NCI-H2171 (cell line): ENCODE measurements around the gene TMED4.
"Not testable (repeated sequence)": the region's sequence is repeated elsewhere in the genome, so short reads cannot be mapped to it uniquely, and the experiment has no call there.

Source experiments
- DNase-seq: peaks from one replicate; lab custom pipeline; 2025; lab: John Stamatoyannopoulos, UW

TMED4 gene

DNA sequence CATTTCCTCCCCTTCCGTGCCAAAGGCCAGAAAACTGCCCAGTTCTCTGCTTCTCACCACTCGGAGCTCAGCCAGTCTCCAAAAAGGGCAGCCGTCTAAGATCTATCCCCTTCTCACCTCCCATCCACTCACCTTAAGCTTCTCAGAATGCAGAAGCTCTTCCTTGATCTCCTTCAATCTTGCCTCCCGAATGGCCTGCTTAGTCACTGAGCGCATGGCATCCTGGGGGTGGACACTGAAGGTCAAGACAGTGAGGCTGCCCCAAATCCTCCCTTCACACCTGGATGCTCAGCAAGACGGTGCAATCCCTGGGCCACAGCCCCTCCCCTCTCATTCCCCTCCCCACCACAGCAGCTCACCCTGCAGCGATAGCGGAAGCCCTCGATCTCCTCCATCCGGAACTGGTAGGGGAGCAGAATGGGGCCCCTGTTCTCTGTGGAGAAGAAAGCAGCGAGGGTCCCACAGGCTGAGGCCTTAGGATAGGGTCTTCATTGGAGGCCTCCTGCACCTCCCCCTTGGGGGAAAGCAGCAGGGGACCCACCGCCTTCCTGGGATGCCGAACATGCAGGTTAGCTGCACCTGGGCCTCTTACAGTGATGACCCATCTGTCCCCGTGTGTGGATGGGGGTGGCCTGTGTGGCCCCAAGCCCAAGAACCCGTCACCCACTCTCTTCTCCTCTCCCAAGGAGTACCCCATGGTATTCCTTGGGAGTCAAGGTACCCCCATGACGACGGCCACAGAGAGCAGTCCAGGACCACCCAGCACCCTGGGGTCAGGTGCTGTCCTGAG lies 13.1 kb downstream of the TMED4 start:
- no peak for DNase-seq

DNA sequence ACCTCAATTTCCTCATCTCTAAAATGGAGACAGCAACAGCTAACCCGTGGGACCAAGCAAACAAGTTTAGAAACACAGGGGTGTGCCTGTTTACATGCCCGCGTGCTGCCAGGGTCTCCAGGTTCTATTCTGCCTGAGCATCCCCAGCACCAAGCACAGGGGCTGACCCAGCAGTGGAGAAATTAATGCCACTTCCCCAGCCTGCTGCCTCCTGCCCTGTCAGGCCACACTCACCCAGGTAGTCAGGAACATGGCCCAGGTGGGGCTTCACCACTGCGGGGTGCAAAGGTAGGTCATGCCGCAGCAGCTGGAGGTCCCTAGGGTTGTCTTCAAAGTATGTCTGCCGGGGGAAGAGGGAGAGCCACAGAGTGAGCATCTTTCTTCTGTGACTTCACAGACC lies 14.1 kb downstream of the TMED4 start:
- no peak for DNase-seq

DNA sequence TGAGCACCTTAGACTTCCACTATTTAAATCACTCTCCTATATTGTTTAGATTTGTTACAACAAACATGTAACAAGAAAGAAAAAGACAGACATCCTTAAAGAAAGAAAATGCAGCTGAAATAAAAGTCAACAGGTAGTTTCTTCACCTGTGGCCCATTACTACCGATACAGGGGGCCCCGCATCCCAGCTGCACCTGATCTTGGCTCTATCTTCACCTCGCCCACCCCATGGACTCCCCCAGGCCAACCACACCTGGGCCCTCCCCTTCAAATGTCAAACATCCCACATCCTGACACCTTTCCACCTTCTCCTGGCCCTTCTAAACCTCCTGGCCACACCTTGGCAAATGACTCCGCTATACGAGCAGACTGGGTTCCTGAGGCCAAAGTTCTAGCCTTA lies 15.4 kb downstream of the TMED4 start:
- DNase-seq, result no peak

DNA sequence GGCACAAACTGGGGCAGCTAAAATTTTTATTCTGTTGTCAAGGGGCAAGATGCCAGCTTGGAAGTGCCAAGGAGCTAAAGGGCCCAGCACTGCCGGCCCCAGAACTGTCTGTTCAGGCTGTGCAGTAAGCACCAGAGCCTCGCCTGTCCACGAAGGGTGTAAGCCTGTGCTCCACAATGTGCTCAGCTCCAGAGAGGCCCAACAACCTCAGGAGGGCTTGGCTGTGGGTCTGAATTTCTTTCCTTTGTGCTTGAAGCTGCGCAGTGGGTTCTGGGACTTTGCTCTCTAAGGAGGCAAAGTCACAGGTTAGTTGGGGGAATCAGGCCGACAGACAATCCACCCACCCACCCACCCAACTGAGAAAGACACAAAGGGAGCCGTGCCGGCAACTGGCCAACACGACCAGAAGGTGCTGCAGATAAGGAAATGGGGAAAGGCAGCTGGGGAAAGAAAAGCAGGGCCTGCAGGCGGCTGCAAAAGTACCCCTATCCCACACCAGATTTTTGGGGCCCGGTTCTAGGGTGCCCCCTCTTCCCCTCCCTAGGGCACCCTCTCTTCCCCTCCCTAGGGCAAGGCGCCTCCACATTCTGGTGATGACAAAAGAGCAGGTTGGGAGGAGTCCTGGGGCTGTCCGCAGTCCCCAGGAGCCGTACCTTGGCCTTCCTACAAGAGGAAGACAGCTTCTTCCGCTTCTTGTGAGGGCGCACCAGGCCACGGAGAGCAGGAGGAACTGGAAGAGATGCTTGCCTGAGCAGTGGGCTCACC lies 16.1 kb downstream of the TMED4 start:
- no peak for DNase-seq

DNA sequence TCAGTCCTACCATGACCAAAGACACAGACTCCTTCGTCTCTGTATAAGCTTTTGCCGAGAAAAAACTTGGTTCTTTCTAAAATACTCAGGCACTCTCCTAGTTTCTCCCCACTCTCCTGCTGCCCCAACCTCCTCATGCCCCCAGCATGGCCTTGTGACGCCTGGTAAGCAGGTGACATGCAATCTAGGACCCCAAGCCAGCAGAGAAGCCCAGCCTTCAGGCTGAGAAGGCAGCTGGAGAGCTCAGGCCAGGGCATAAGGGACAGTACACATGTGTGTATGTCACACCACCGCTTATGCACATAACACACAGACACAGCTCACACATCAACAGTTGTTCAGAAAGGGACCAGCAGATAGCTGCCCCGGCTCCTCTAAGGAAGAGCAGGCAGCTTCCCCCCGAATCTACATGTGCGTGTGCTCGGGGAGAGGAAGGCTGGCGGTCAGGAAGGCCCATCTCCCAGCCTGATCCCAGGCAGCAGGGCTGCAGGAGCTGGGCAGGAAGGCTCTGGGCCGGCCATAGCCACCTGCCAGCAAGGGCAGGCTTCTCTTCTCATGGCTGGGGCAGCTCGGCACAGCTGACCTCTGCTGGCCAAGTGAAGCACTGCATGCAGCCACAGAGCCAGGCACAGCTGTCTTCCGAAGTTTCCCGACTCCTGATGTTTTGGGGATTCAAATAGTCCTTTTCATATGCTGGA lies 16.8 kb downstream of the TMED4 start:
- peak; percentile 12 for DNase-seq

DNA sequence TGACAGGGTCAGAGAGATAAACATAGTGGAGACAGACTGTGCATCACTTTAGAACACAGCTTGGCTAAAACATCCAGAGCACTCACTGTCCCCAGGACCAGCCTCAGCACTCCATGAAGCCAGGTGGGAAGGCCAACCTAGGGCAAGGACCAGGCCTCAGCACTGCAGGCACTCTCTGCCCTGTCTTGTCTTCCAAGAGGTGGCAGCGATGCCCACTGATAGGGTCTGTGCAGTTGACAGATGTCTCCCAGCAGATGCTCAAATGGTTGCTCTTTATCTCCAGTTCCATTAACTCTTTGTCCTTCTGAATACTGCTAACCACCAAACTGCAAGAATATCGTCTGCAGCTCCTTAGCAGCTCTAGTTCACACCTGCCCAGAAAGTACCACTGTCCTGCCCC lies 17.4 kb downstream of the TMED4 start:
- DNase-seq, result no peak

DNA sequence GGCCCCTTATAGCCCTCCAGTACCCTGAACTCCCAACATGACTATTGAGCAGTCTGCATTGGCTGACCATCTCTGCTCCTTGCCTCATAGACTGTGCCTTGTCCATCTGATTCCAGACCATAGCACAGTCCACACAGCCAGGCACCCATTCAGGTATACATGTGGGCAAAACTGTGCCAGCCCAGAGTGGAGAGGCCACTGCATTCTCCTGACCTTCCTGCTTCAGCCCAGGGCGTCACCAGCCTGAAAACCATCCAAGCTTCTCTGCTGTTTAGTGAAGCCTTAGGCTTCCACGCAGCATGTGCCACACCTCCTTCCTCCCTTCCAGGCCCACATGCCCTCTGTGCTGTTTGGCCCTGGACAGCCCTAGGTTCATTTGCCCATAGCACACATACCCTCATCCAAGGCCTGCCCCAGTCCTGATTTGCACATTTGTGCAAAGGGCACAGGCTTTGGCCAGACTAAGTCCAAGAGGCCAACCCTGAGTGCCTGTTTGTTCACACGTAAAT lies 18.8 kb downstream of the TMED4 start:
- no peak for DNase-seq

DNA sequence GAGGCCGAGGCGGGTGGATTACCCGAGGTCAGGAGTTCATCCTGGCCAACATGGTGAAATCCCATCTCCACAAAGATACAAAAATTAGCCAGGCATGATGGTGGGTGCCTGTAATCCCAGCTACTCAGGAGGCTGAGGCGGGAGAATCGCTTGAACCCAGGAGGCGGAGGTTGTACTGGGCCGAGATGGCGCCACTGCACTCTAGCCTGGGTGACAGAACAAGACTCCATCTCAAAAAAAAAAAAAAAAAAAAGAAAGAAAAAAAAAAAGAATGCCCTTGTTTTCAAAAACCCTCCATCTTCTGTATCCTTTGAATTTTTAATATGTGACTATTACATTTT lies 19.4 kb downstream of the TMED4 start:
- not testable (repeated sequence) for DNase-seq

DNA sequence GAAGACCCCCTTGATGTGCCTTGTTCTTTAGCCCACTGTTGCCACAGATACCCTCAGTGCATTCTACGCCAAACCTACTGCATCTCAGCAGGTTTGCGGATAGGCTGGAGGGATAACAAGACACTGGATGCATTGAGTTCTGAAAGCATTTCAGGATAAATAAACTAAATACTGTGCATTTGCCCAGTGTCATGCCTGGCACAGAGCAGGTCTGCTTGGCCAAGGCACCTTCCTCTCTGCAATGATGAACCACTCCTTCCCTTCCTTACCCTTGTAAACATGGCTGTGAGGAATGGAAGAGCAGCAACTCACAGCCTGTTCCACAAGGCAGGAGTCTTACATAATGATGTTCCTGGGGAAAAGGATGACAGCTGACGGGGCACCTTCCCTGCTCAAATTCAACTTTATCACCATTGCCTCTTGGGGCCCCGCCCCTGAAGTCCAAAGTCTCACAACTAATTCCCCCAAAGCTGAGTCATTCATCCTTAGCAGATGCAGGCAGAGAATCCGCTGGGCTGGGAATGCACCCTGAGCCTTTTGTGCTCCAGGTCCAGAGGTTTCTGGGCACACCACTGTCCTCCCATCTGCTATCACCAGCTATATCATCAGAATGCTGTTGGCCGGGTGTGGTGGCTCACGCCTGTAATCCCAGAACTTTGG lies 19.9 kb downstream of the TMED4 start:
- DNase-seq, result no peak

DNA sequence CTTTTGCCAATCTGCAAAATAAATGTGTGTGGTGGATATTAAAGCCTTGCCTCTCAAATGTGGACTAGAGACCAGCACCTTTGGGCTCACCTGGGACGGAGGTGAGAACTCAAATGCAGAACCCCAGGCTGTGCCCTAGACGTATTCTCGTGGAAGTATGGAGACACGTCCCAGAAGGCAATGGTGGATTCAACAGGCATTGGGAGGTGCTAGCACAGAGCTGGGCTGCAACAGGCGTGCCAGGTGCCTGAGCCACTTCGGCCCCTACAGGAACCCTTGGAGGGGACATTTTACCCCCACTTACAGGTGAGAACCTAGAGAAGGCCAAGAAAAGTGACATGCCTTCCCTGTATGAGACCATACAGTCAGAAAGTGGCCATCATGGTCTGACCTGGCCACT lies 20.6 kb downstream of the TMED4 start:
- no peak for DNase-seq

DNA sequence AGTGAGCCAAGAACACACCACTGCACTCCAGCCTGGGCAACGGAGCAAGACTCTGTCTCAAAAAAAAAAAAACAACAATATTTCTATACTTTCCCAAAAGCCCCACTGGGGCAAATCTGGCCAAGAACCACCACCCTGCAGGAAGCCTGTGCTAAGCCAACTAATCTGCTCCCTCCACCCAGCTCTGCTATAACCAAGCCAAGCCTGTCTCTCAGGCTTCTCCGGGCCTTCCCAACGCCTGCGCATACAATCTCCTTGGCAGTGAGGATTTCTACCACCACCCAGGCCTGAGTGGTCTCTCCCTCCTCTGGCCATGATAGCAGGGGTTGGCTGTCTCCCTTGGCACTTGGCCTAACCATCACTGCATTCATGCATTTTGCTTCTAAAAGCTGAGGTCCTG lies 22.5 kb downstream of the TMED4 start:
- no peak for DNase-seq

DNA sequence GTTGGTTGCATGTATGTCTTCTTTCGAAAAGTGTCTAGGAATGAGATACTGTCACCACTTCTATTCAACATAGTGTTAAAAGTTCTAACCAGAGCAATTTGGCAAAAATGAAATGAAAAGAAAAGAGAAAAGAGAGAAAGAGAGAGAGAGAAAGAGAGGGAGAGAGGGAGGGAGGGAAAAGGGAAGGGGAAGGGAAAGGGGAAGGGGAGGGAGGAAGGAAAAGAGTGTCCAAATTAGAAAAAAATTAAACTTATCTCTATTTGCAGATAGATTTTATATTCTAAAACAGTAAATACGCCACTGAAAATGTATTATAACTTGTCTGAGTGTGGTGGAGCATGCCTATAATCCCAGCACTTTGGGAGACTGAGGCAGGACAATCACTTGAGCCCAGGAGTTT lies 24.5 kb downstream of the TMED4 start:
- DNase-seq, result no peak

DNA sequence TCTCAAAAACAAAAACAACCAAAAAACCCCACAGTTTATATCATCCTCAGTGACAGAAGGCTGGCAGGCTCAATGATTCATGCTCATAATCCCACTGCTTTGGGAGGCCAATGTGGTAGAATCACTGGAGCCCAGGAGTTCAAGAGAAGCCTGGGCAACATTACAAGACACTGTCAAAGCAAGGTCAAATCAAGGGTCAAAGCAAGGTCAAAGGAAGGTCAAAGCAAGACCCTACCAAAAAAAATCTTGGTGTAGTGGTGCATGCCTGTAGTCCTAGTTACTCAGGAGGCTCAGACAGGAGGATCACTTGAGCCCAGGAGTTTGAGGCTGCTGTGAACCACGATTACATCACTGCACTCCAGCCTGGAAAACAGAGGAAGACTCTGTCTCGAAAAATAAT lies 26.7 kb downstream of the TMED4 start:
- DNase-seq, result no peak

DNA sequence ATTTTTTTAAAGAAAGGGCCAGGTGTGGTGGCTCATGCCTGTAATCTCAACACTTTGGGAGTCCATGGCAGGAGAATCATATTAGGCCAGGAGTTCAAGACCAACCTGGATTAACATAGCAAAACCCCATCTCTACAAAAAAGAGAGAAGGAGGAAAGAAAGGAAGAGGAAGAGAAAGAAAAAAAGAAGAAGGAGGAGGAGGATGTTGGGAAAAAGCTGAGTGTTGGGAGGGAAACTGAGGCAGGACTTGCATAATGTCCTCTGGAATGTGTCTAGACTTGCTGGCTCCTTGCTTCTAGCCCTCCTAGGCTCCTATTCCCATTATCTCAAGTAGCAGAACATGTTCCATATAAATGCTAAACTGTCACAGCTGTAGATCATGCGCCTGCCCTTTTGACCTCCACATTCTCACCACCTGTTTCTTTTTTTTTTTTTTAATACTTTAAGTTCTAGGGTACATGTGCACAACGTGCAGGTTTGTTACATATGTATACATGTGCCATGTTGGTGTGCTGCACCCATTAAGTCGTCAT lies 29.5 kb downstream of the TMED4 start:
- not testable (repeated sequence) for DNase-seq

DNA sequence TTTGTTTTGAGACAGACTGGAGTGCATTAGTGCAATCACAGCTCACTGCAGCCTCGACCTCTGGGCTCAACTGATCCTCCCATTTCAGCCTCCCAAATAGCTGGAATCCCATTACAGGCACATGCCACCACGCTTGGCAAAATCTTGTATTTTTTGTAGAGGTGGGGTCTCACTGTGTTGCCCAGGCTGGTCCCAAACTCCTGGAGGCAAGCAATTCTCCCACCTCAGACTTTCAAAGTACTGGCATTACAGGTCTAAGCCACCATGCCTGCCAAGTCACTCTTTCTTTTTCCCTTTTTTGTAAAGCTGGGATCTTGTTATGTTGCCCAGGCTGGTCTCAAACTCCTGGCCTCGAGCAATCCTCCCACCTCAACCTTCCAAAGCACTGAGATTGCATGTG lies 32.6 kb downstream of the TMED4 start:
- no peak for DNase-seq

DNA sequence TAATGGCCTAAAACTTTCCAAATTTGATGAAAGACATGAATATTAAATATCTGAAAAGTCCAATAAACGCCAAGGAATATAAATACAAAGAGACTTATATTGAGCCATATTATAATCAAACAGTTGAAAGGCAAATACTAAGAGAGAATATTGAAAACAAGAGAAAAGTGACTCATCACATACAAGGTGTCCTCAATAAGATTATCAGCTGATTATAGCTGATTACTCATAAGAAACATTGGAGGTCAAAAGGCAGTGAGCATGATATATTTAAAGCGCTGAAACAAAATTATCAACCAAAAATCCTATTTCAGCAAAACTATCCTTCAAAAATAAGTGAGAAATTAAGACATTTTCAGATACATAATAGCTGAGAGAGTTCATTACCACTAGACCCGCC lies 33.1 kb downstream of the TMED4 start:
- DNase-seq, result no peak

DNA sequence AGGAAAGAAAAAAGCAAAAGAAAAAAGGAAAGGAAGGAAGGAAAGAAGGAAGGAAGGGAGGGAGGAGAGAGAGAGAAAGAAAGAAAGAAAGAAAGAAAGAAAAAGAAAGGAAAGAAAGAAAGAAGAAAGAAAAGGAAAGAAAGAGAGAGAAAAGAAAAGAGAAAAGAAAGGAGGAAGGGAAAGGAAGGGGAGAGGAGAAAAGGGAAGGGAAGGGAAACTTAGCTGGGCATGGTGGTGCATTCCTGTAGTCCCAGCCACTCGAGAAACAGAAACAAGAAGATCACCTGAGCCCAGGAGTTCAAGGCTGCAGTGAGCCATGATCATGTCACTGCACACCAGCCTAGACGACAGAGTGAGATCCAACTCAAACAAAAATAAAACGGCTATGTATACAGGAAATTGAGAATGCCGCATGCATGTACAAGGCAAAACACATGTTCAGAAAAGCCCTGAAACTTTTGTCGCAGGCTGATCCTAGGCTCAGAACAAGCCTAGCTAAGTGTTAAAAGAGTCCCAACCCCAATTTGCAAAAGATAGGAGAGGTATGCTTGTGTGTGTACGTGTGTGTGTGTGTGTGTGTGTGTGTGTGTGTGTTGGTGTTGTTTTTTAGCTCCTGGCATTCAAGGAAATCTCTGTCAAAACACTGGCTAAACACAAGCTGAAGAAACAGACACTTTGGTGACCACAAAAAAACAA lies 34.3 kb downstream of the TMED4 start:
- DNase-seq, result no peak

DNA sequence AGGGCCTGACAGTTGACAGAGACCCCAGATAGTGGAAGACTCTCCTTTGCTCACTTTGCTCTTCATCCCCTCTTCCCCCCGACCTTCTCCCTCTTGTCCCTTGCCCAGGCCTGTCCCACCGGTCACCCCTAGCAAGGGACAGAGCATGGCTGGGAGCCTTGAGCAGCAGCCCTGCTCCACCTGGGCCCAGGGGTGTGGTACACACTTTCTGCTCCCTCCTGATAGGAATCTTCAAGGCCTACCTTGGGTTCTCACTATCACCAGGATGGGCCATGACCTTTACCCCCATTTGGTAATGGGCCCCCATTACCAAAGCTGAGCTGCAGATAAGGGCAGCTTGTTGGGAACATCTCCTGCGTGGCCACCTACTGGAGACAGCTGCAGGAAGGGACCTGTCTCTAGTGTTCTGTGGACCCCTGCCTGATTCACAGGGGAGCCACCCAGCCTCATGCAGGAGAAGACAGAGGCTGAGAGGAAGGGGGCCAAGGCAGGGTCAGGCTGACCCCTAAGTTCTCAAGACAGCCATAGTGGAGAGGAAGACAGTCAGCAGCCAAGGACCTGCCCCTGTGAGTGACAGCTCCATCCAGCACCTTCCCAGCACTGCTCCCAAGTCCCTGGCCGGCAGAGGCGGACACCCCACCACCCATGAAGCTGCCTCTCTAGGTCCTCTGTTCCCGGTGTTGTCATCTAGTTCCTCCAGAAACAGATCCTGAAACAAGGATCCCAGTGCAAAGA lies 40.0 kb downstream of the TMED4 start:
- DNase-seq, result no peak

DNA sequence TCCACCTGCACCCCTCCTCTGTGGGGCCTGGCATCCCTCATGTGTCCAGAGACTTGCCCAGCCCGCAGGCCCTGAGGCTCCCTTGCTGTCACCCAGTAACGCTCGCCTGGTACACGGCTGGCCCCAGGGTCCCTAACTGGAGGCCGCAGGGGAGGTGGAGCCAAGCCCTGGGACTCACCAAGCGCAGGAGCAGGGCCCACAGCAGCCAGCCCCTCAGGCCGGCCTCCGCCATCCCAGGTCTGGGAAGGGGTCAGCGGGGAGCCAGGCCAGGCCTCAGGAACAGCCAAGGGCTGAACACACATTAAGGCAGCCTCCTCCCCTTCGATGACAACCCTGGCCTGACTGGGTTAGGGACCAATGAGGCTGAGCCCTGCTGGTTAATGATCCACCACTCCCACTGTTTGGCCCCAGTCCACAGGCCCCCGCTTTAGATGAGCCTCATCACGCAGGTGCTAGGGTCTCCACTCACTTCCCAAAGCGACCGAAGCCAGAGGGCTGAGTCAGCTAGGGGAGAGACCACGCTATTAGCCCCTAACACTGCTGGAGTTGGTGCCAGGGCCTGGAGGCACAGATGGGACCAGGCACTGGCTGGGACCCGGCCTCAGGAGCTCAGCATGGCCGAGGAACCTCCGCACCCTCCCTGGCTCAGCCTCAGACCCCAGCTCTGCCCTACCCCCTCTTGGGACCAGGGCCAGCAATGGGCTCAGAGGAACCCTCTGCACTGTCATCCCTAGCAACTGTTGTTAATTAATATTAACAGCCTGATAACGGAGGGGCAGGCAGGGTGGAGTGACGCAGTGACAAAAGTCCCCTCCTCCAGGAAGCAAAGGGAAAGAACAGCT lies 40.8 kb downstream of the TMED4 start, which contains the start of gene NPC1L1:
NPC1L1 (minus strand) TSS at position 303 of the 842 bp plus-strand sequence; CDS start at position 232, 71 bp downstream.
- no peak for DNase-seq

DNA sequence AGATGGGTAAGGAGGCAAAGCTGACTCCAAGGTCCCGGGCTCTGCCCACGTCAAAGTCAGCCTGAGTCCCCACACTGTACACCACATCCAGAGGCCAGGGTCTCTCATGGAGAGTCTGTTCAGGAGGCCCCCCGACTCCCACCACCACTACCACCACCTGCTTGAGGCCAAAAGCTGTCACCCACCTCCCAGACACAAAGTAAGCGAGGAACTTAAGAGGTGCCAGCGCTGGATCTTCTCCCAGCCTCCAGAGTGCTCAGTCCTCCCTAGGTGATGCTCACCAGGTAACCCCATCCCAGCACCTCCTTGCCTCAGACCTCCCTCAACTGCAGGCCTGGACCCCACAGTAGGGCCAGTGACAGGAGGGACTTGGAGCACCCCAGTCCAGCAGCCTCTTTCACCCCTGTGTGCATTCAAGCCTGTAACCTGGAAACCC lies 41.4 kb downstream of the TMED4 start:
- no peak for DNase-seq
